ENCODE data around the gene MIOX.

- TF ChIP-seq ZNF678 (CRISPR knock-in tag; IDR thresholded peaks at IDR 0.05) (no peak), GATAD2A (CRISPR knock-in tag; IDR thresholded peaks at IDR 0.05) (no peak), BHLHE40 (IDR thresholded peaks at IDR 0.05; ENCODE audit: low read length) (no peak), POLR2AphosphoS5 (IDR thresholded peaks at IDR 0.05; ENCODE audit: low read depth, low read length) (no peak), E2F1 (CRISPR knock-in tag; IDR thresholded peaks at IDR 0.05) (no peak), POLR2A (IDR thresholded peaks at IDR 0.05; ENCODE audit: insufficient read depth in 1 of 2, low read depth in 2 of 2, low read length in 2 of 2) (no peak), FOXK2 (IDR thresholded peaks at IDR 0.05) (no peak), SP4 (CRISPR knock-in tag; IDR thresholded peaks at IDR 0.05) (no peak), NBN (conservative IDR thresholded peaks at IDR 0.05) (no peak), JUN (CRISPR knock-in tag; IDR thresholded peaks at IDR 0.05) (no peak), RAD21 (CRISPR knock-in tag; IDR thresholded peaks at IDR 0.05) (no peak), BRF2 (CRISPR knock-in tag; IDR thresholded peaks at IDR 0.05) (no peak)
Observed at GRCh38 chr22:50518606-50519005, 31.9 kb downstream of the MIOX start.
